Measurements from ENCODE around the gene CAPN5. TPM values are rescaled to one million over a fixed set of nuclear protein-coding genes. Genes with fewer than 3 reads are reported as not detected.
"Not testable (repeated sequence)": the region's sequence is repeated elsewhere in the genome, so short reads cannot be mapped to it uniquely, and the experiment has no call there.

CAPN5 gene
- 20.1 TPM for total RNA-seq

- intact Hi-C loops (cut with DNase I): no loop called here
- DNase-seq (ENCODE audit: low spot score): peak; percentile 96
- ATAC-seq: peak; percentile 97
Measured at GRCh38 chr11:77066229-77067042, at the start of gene CAPN5. TSS of gene CAPN5 (plus strand) at chr11:77066971. CDS start at chr11:77084887, 17,916 bp downstream.

GRCh38 chr11:77018396-77018924 lies 48.3 kb upstream of the CAPN5 start:
- intact Hi-C loops (cut with DNase I): not testable (repeated sequence)

GRCh38 chr11:77019976-77020595 lies 46.7 kb upstream of the CAPN5 start:
- intact Hi-C loops (cut with DNase I): no loop called here
- no peak for ATAC-seq
- DNase-seq (ENCODE audit: low spot score): no peak

More at GRCh38 chr11:77018396-77018924, 48.3 kb upstream of the CAPN5 start:
- ATAC-seq; DNase-seq (ENCODE audit: low spot score): not testable (repeated sequence)

GRCh38 chr11:77020734-77021133 lies 46.0 kb upstream of the CAPN5 start:
- intact Hi-C loops (cut with DNase I): no loop called here
- ATAC-seq (no peak), DNase-seq (ENCODE audit: low spot score) (no peak)

- ATAC-seq: no peak
Measured at GRCh38 chr11:77024745-77025144, 42.0 kb upstream of the CAPN5 start.

GRCh38 chr11:77026221-77026620 lies 40.5 kb upstream of the CAPN5 start:
- intact Hi-C loops (cut with DNase I): no loop called here
- DNase-seq (ENCODE audit: low spot score) (no peak), ATAC-seq (no peak)

More at GRCh38 chr11:77024745-77025144, 42.0 kb upstream of the CAPN5 start:
- intact Hi-C loops (cut with DNase I): no loop called here
- no peak for DNase-seq (ENCODE audit: low spot score)

GRCh38 chr11:77026743-77027142 lies 40.0 kb upstream of the CAPN5 start:
- DNase-seq (ENCODE audit: low spot score) (no peak), ATAC-seq (no peak)
- intact Hi-C loops (cut with DNase I): no loop called here

GRCh38 chr11:77027275-77027674 lies 39.5 kb upstream of the CAPN5 start:
- intact Hi-C loops (cut with DNase I): no loop called here
- no peak for ATAC-seq

GRCh38 chr11:77029829-77030228 lies 36.9 kb upstream of the CAPN5 start:
- intact Hi-C loops (cut with DNase I): no loop called here
- DNase-seq (ENCODE audit: low spot score) (no peak), ATAC-seq (no peak)

More at GRCh38 chr11:77027275-77027674, 39.5 kb upstream of the CAPN5 start:
- no peak for DNase-seq (ENCODE audit: low spot score)

GRCh38 chr11:77030834-77031414 lies 35.8 kb upstream of the CAPN5 start:
- intact Hi-C loops (cut with DNase I): no loop called here
- ATAC-seq: no peak
- no peak for DNase-seq (ENCODE audit: low spot score)

GRCh38 chr11:77031599-77031998 lies 35.2 kb upstream of the CAPN5 start:
- ATAC-seq: no peak

GRCh38 chr11:77035039-77035438 lies 31.7 kb upstream of the CAPN5 start:
- no peak for ATAC-seq
- no peak for DNase-seq (ENCODE audit: low spot score)
- intact Hi-C loops (cut with DNase I): no loop called here

More at GRCh38 chr11:77031599-77031998, 35.2 kb upstream of the CAPN5 start:
- DNase-seq (ENCODE audit: low spot score): no peak
- intact Hi-C loops (cut with DNase I): no loop called here

GRCh38 chr11:77035580-77035979 lies 31.2 kb upstream of the CAPN5 start:
- ATAC-seq (no peak), DNase-seq (ENCODE audit: low spot score) (no peak)
- intact Hi-C loops (cut with DNase I): no loop called here

GRCh38 chr11:77036398-77036797 lies 30.4 kb upstream of the CAPN5 start:
- ATAC-seq: no peak

GRCh38 chr11:77037057-77037456 lies 29.7 kb upstream of the CAPN5 start:
- no peak for ATAC-seq

More at GRCh38 chr11:77036398-77036797, 30.4 kb upstream of the CAPN5 start:
- intact Hi-C loops (cut with DNase I): no loop called here
- no peak for DNase-seq (ENCODE audit: low spot score)

GRCh38 chr11:77038029-77038824 lies 28.5 kb upstream of the CAPN5 start:
- intact Hi-C loops (cut with DNase I): no loop called here
- DNase-seq (ENCODE audit: low spot score) (no peak), ATAC-seq (no peak)

More at GRCh38 chr11:77037057-77037456, 29.7 kb upstream of the CAPN5 start:
- intact Hi-C loops (cut with DNase I): no loop called here
- no peak for DNase-seq (ENCODE audit: low spot score)

- DNase-seq (ENCODE audit: low spot score) (no peak), ATAC-seq (no peak)
- intact Hi-C loops (cut with DNase I): no loop called here
Measured at GRCh38 chr11:77038825-77039326, 27.9 kb upstream of the CAPN5 start.
